ENCODE data around the gene FREY1.

- TF ChIP-seq POLR2A (IDR thresholded peaks at IDR 0.05; ENCODE audit: low read length) (no peak), GATA1 (IDR thresholded peaks at IDR 0.05; ENCODE audit: low read depth, low read length) (no peak)
Measured at GRCh38 chr11:45896422-45896984, 10.6 kb downstream of the FREY1 start.

Data from erythroblast (primary cell).